Sigmoid colon (tissue), 7 donors: ENCODE results near the gene F11. TPM values are rescaled to one million over a fixed set of nuclear protein-coding genes. Genes with fewer than 3 reads are reported as not detected.

Experiments used
- DNase-seq: peaks from one replicate; pipeline ENCODE4 v3.0.0-alpha.2; 2019
- H3K27ac ChIP-seq, 4 donors: fragments of 200-600 bp; sonication (generic); one replicate each; pipeline ENCODE4 v1.5.1; 2016 to 2019; ENCODE audit warnings: mild to moderate bottlenecking in 1 of 4
- H3K27me3 ChIP-seq, 3 donors: fragments of 200-600 bp; sonication (generic); one replicate each; pipeline ENCODE4 v1.5.1; 2019; ENCODE audit warnings: mild to moderate bottlenecking in 1 of 3
- H3K36me3 ChIP-seq, 4 donors: fragments of 200-600 bp; sonication (generic); one replicate each; pipeline ENCODE4 v1.5.1; 2016 to 2019
- H3K4me1 ChIP-seq, 4 donors: fragments of 200-600 bp; sonication (generic); one replicate each; pipeline ENCODE4 v1.5.1; 2017 to 2019
- H3K4me3 ChIP-seq, 4 donors: fragments of 200-600 bp; sonication (generic); one replicate each; pipeline ENCODE4 v1.5.1; 2017 to 2019; ENCODE audit warnings: mild to moderate bottlenecking in 2 of 4, moderate library complexity in 1 of 4
- H3K9me3 ChIP-seq, 4 donors: fragments of 200-600 bp in 3 of 4; sonication (generic) in 3 of 4; one replicate each; pipeline versions ENCODE4 v1.5.1 to v1.6.1; 2013 to 2019
- CTCF ChIP-seq, 4 experiments: fragments of 450-650 bp in 3 of 4; fragments of 200-600 bp in 1 of 4; IDR thresholded peaks; one replicate each; pipeline ENCODE4 v1.5.1; 2016 to 2019; ENCODE audit warnings: antibody characterized with exemption in 4 of 4, mild to moderate bottlenecking in 3 of 4, moderate library complexity in 2 of 4
- EP300 ChIP-seq, 4 donors: sonication (generic); formaldehyde crosslinking; IDR thresholded peaks; one replicate each; pipeline ENCODE4 v1.6.1; 2017; ENCODE audit warnings: antibody characterized with exemption in 4 of 4
- POLR2A ChIP-seq, 2 donors: fragments of 450-650 bp; IDR thresholded peaks; one replicate each; pipeline ENCODE4 v1.6.1; 2016; ENCODE audit warnings: antibody characterized with exemption in 2 of 2, mild to moderate bottlenecking in 2 of 2, moderate library complexity in 2 of 2
- POLR2AphosphoS5 ChIP-seq, 4 donors: sonication (generic); formaldehyde crosslinking; IDR thresholded peaks; one replicate each; pipeline ENCODE4 v1.6.1; 2017; ENCODE audit warnings: antibody characterized with exemption in 4 of 4
- WGBS, 2 donors: extraction: QIAGEN DNeasy Blood & Tissue Kit; methylation state at CpG; one replicate each; pipeline ENCODE4 v1.1.7; 2013; 5-methylcytosine and 5-hydroxymethylcytosine counted together
- intact Hi-C: fragments of 100-400 bp; cut with DNase I; formaldehyde crosslinking; loops from one replicate; pipeline ENCODE4 v1.15.1; 2023
- polyA plus RNA-seq, 3 donors: library from polyadenylated mRNA; stranded (reverse); fragments of 200-250 nt; gene quantifications; one replicate each; pipeline ENCODE4 v1.2.3, GENCODE V29; 2013
- total RNA-seq, 4 donors: library from RNA; depleted of rRNA; stranded (reverse); fragments of >200 nt; gene quantifications; one replicate each; pipeline ENCODE4 v1.1.0, GENCODE V29; 2016
- donor health status: healthy with polysubstance abuse.
- donor health status: Bipolar disorder and iron deficiency.
- donor health status: healthy.

The F11 gene
- total and polyA plus RNA-seq, 7 donors: 0.14 to 0.54 TPM; not detected in 5

DNA sequence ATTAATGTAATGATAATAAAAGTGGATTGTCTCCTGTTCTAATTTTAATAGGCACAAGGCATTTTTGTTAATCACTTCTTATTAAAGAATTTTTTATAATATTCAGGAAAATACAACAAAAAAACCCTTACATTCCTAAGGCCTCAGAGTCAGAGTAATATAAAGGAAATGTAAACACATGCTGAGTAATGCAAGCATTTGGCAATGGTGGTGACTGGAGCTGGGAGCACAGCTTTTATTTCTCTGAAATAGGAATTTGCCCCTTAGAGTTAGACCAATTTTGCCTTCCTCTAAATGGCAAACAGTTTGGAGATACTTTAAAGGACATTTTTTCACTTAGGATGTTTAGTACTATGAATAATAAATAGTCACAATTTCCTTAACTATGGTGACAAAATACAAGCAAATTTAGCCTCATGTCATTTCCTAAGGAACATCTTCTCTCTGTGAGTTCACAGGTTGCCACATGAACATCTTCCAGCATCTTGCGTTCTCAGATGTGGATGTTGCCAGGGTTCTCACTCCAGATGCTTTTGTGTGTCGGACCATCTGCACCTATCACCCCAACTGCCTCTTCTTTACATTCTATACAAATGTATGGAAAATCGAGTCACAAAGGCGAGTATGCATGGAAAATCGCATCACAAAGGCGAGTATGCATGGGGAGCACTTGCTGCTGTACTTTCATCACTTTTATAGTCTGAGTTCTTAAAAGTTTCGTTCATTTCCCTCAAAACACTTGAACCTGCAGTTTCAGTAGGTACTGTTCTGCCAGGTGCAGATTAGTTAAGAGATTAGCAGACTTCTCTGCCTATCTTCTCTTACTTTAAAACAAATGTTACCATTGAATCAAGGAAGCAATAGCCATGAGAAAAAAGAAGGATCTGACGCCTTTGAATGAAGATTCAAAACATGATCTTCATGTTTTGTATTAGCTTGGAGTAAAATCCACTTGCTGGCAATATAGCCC is 15.9 kb upstream of the F11 start:
- Histone ChIP-seq H3K27ac (no peak overlapping the region), H3K27me3 (no peaks in the 10 kb centered on the region), H3K9me3 (no peaks in the 10 kb centered on the region), H3K4me1 (no peaks in the 10 kb centered on the region), H3K4me3 (no peak overlapping the region), H3K36me3 (peaks cover 0 to 16% (median 4%) of the 10 kb centered on the region in 4 donors)
- DNase-seq: no peak
- WGBS, 2 donors: 65 to 86% methylated on average over 8 of the region's 8 CpGs
- no peak for TF ChIP-seq POLR2A (IDR thresholded peaks at IDR 0.05)
- no peak for TF ChIP-seq POLR2AphosphoS5 (IDR thresholded peaks at IDR 0.05)
- TF ChIP-seq EP300 (IDR thresholded peaks at IDR 0.05): no peak
- TF ChIP-seq CTCF (IDR thresholded peaks at IDR 0.05): no peak
- intact Hi-C loops: no loop called here

GRCh38 chr4:186250760-186251159 is 15.2 kb upstream of the F11 start:
- intact Hi-C loops: no loop called here
- WGBS, 2 donors: 60 to 67% methylated on average over 2 of the region's 2 CpGs
- no peaks in the 10 kb centered on the region for H3K27me3 ChIP-seq
- H3K27ac ChIP-seq: no peak overlapping the region
- H3K4me3 ChIP-seq: no peak overlapping the region
- no peak for DNase-seq
- H3K36me3 ChIP-seq: peaks cover 0 to 16% (median 4%) of the 10 kb centered on the region in 4 donors
- no peaks in the 10 kb centered on the region for H3K4me1 ChIP-seq
- no peaks in the 10 kb centered on the region for H3K9me3 ChIP-seq
- TF ChIP-seq POLR2A (IDR thresholded peaks at IDR 0.05) (no peak), CTCF (IDR thresholded peaks at IDR 0.05) (no peak), EP300 (IDR thresholded peaks at IDR 0.05) (no peak), POLR2AphosphoS5 (IDR thresholded peaks at IDR 0.05) (no peak)

- Histone ChIP-seq H3K27ac (no peak overlapping the region), H3K27me3 (no peaks in the 10 kb centered on the region), H3K4me3 (no peak overlapping the region), H3K4me1 (no peaks in the 10 kb centered on the region), H3K36me3 (peaks cover 0 to 16% (median 4%) of the 10 kb centered on the region in 4 donors), H3K9me3 (no peaks in the 10 kb centered on the region)
- 92% methylated on average over 3 of the region's 3 CpGs for WGBS, 2 donors
- TF ChIP-seq POLR2AphosphoS5 (IDR thresholded peaks at IDR 0.05) (no peak), EP300 (IDR thresholded peaks at IDR 0.05) (no peak), CTCF (IDR thresholded peaks at IDR 0.05) (no peak), POLR2A (IDR thresholded peaks at IDR 0.05) (no peak)
- intact Hi-C loops: no loop called here
- DNase-seq: no peak
Observed at GRCh38 chr4:186255122-186255521, 10.9 kb upstream of the F11 start.

DNA sequence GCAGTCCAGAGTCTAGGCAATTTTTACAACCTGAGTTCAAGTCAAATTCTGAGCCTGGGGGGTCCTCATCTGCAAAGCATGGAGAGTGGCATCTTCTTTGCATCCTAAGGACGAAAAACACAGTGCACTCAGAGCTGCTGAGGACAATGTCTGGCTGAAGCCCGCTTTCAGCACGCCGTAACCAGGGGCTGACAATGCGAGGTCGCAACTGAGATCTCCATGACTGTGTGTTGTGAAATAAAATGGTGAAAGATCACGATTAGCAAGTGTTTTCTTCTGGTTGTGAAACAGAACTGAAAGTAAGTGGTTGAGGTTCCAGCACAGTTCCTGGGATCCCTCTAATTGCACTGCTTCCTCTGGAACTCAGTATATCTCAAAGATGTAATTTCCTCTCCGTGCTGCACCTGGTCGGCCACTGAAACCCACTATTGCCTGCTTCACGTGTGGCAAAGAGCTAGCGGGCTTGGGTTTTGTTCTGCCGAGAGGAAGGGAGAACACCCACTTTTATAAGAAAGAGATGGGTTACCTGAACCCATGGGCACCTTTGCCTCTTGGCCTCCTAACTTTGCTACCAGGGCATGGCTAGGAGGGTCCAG is 7.7 kb upstream of the F11 start:
- Histone ChIP-seq H3K4me1 (no peaks in the 10 kb centered on the region), H3K36me3 (no peaks in the 10 kb centered on the region), H3K27ac (no peak overlapping the region), H3K4me3 (no peak overlapping the region), H3K27me3 (no peaks in the 10 kb centered on the region), H3K9me3 (no peaks in the 10 kb centered on the region)
- WGBS, 2 donors: 91 to 92% methylated on average over 12 of the region's 12 CpGs
- no peak for TF ChIP-seq EP300 (IDR thresholded peaks at IDR 0.05)
- intact Hi-C loops: no loop called here
- DNase-seq: no peak

DNA sequence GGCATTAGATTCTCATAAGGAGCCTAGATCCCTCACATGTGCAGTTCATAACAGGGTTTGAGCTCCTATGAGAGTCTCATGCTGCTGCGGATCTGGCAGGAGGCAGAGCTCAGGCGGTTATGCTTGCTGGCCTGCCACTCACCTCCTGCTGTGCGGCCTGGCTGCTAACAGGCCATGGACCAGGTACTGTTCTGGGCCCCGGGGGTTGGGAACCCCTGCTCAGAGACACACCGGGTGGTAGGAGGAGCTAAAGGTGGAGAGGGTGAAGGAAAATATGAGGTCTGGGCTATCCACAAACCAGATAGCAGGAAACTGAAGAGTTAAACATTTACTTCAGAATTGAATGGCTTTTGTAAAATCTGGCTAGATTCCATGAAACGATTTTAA is 5.9 kb upstream of the F11 start:
- Histone ChIP-seq H3K4me1 (no peaks in the 10 kb centered on the region), H3K27ac (no peak overlapping the region), H3K4me3 (no peak overlapping the region), H3K9me3 (no peaks in the 10 kb centered on the region), H3K27me3 (no peaks in the 10 kb centered on the region), H3K36me3 (no peaks in the 10 kb centered on the region)
- 61 to 80% methylated on average over 6 of the region's 6 CpGs for WGBS, 2 donors
- TF ChIP-seq POLR2AphosphoS5 (IDR thresholded peaks at IDR 0.05) (no peak), CTCF (IDR thresholded peaks at IDR 0.05) (no peak), EP300 (IDR thresholded peaks at IDR 0.05) (no peak), POLR2A (IDR thresholded peaks at IDR 0.05) (no peak)
- intact Hi-C loops: no loop called here
- no peak for DNase-seq
